ENCODE data around the gene HMG20A.

HMG20A gene

DNA sequence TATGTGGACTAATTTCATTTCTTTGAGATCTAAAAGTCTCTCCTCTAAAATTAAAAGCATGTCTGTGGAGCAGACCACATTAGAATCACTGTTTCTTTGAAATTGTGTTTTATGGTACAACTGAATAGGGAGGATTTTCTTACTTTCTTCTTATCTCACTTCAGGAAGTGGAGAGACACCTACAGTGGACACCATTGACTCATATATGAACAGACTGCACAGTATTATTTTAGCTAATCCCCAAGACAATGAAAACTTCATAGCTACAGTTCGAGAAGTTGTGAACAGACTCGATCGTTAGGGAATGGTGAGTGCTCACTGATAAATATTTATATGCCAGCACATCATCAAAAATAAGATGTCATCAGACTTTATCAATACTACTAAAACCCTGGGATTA lies 58.3 kb downstream of the HMG20A start:
- DNase-seq: no peak

DNA sequence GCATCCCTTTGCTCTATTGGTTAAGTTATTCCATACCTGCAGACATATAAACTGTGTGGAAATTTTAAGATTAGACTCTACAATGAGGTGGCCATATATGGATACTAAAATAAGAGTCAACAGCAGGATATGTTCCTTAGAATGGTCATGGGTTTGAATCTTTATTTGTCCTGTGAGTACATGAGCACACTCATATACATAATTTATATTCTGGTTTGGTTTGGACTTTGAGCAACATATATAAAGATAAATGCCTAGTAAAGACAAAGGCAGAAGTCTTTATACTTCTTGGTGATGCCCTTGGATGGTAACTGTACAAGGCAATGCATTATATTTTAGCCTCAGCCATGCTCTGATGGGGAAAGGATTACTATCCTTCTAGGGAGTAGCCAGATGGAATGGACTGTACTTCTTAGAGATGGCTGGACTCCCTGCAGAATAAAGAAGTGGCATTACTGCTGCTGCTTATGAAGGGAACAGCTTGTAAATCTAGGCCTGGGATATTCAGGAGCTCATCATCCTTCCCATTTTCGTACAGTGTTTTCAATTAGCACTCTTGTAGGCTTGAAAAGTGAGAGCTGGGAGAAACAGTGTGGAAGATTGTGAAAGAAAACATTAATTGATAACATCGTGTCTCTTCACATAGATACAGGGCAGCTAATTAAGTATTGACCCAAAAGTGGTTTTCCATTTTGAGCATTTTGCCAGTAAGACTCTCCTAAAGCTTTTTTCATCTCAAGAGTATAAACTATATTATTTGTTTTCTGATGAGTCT lies 60.4 kb downstream of the HMG20A start:
- peak; percentile 51 for DNase-seq

DNA sequence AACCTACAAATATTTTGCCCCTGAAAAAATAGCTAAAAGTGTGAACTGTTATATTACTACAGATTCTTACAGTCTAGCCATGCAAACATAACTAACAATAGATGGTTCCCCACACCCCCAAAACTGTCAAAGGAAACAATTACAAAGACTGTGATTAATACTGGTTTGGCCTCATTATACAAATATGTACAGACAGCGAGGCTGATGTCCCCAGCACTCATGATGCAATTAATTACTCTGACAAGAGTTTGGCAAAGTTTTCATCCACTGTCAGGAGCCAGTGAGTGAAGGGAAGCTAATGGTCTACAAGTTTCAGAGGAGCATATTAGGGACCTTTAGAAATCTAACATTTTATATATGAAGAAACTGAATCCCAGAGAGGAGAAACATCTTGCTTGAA lies 61.0 kb downstream of the HMG20A start:
- peak; percentile 62 for DNase-seq

DNA sequence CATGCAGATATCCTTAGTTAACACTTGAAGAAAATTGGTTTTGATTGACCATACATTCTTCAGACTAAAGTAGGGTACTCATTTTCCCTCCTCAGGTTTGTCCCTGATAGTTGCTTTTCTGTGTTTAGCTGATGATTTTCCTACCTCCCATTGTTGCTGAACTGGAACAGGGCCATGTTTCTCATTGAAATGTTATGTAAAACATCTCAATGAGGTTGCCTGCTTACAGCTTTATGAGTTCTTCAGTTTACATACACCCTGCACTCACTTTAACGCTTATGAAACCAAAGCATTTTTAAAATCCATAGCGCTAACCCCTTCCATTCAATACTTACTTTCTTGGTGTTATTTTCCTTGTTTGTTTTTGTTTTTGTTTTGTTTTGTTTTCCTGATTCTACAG lies 61.9 kb downstream of the HMG20A start:
- DNase-seq: peak; percentile 12

DNA sequence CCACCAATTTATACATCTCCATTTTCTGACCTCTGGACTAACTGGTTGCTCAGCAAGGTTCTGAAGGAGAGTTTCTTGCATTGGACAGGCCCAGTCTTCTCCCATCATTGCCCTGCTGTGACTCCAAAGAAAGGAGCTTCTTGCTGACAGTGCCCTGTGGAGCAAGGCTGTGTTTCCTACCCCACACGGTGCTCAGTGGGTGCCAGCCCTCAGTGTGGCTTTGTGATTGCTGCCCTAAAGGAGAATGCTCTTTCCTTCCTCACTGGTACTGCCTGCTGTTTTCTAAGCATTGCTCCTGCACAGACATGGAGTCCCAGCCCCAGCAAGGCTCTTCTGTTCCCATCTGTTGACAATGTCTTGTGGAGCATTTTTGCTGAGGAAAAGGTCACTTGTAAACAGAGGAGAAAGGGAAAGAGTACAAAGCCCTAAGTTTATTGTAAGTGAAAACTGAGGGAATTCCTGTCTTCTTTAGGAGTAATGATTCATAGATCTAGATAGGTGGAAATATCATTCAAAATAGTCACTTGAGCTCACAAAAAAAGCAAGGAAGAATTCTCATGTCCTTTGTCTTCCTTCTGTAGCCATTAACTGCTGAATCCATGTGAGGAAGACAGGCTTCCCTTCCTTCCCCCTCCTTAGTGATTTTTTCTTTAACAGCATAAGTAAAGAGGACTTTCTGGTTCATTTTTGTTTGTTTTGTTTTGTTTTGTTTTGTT lies 62.9 kb downstream of the HMG20A start:
- DNase-seq: no peak

DNA sequence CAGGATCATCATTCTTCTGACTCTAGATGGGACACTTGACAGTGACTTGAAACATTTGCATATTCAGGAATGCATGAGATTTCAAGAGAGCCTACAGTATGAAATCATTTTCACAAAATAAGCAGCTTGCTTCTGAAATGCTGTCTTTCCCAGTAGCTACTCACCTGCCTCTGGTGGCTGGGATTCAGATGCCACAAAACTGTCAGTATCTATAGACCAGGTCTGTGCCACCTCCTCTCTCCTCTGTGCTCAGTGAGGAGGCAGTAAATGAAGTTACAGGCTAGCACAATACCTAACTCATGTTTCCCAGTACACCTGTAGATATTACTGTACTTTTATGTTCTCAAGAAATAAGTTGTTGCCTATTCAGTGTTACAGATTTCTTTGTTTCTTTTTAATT lies 64.3 kb downstream of the HMG20A start:
- no peak for DNase-seq

DNA sequence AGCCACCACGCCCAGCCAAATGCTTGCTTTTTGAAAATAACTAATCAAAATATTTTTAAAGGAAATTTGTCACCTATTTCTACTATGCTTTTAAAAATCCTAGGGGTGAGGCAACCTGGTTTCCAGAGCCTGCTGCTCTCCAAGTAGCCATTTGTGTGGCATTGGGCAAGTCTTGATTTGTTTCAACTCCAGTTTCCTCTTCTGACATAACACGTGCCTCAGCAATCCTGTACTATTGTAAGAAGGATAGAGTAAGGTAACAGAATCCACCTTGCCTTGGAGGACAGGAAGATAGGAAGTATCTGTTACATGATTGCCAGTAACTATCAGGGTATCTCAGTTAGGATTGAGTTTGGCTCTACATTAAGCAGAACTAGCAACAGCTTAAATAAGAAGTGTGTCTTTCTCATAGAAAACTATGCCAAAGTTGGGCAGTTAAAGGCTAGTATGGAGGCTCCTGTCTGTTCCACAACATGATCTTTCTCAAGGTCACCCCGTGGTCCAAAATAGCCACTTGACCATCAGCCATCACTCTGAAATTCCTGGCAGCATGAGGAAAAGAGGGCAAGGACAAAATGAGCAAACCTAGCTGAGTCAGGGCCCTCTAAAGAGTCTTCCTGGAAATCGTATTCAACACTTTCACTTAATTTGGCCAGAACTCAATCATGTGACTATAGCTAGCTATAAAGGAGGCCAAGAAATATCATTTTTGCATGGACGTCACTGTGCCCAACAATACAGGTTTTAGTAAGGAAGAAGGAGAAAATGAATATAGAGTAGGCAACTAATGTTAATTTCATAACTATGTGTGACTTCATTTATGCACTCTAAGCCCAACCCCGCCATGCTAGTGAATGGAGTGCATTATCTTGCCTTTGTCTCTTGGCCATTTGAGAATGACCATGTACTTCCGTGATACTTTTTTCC lies 66.1 kb downstream of the HMG20A start:
- no peak for DNase-seq

DNA sequence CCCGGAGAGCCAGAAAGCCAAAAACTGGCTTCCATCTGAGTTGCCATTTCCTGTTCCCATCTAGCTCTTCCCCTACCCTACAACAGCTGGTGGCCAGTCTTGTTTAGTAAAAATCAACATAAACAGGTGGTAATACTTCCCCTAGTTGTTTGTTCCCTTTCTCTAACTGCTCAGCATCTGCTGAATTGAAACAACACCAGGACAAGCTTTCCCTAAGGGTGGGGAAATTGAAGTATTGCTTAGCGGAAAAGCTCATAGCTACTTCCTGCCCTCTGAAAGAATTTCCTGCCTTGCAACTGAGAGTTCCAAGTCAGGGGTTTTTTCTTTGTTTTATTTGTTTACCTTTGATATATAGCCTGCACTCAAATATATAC lies 66.8 kb downstream of the HMG20A start:
- DNase-seq: no peak

DNA sequence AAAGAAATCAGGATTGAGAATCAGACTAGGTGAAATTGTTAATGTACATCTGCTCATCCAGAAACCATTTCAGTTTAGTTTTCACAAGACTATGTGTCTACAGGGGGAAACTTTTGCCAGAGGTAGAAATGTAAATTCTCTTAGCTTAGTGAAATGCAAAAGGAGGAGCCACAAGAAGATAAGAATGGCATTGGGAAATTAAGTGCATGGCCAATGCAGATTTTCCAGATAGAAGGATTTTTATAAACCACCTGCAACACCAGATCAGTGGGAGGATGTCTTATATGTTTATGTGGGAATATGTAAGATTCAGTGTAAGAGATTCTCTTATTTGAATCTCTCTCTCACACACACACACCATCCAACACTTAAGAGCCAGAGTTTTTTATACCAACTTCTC lies 67.2 kb downstream of the HMG20A start:
- no peak for DNase-seq

DNA sequence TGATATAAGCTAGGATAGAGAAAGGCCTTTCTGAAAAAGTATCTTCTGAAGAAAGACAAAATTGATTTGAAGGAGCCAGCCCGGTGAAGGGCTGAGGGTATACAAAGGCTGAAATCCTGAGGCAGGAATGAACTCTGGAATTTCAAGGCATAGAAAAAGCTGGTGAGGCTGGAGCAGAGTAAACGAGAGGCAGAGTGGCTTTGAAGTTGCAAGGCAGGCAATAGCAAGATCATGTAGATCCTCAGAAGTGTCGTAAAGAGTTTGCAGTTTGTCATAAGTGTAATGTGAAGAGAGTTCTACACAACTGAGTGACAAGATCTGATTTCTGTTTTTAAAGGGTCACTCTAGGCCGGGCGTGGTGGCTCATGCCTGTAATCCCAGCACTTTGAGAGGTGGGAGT lies 69.0 kb downstream of the HMG20A start:
- DNase-seq: no peak

DNA sequence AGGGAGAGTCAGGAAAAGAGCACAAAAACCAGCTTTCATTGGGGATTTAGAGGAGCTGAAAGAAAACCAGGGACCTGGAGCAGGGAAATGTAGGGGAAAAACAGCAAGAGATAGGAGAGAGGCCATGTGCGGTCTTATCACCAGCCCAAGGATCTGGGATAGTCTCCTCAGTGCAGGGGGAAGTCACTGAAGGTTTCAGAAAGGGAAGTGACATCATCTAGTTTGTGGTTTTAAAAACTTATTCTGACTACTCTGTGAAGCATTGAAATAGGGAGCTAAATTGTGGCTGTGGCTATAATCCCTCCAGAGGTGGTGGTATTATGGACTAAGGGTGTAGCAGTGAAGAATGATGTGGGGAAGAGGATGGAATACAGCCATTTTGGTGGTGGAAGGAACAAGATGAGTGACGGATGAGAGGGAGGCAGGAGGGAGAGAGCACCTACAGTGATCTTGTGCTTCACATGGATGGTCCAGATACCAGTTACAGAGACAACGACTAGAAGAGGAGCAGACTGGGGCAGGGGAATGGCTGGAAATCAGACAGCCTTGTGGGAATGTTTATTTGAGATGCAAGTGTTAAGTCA lies 72.7 kb downstream of the HMG20A start:
- no peak for DNase-seq

DNA sequence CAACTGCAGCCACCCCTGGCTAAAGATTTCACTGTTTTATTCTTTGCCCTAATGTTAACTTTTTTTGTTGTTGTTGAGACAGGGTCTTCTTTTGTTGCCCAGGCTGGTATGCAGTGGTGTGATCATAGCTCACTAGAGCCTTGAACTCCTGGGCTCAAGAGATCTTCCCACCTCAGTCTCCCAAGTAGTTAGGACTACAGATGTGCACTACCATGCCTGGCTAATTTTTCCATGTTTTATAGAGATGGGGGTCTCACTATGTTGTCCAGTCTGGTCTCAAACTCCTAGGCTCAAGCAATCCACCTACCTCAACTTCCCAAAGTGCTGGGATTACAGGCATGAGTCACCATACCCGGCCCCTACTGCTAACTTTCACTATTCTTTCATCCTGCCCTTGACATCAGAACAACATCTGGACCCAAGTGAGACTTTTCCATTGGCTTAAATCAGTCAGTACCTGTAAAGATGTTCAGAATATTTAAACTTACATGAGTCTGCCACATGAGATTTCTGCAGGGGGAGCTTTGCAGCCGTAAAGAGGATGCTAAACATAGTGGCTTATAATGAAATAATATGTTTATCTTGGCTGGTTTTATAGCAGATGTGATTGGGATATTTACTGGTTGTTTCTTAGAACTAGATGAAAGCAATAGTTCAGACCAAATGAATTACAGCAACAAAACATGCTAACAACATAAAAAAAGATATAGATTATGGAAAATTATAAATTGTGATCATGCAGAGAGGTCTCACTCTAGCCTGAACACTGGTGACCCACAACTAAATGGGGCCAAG lies 73.6 kb downstream of the HMG20A start:
- no peak for DNase-seq

DNA sequence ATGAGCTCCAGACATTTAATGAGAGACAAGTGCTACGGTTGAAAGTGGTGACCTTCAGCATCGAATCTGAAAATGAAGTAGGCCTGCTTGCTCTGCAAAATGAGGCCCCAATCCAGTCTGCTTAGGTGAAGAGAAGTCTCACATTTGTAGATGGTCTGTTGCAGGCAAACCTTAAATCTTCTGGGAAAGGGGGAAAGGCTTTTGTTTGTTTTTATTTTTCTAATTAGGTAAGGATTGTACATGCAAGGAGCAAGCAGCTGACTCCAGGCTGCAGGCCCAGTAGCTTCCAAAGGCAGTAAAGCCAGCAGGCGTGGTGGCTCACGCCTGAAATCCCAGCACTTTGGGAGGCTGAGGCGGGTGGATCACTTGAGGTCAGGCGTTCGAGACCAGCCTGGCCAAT lies 74.3 kb downstream of the HMG20A start:
- no peak for DNase-seq

DNA sequence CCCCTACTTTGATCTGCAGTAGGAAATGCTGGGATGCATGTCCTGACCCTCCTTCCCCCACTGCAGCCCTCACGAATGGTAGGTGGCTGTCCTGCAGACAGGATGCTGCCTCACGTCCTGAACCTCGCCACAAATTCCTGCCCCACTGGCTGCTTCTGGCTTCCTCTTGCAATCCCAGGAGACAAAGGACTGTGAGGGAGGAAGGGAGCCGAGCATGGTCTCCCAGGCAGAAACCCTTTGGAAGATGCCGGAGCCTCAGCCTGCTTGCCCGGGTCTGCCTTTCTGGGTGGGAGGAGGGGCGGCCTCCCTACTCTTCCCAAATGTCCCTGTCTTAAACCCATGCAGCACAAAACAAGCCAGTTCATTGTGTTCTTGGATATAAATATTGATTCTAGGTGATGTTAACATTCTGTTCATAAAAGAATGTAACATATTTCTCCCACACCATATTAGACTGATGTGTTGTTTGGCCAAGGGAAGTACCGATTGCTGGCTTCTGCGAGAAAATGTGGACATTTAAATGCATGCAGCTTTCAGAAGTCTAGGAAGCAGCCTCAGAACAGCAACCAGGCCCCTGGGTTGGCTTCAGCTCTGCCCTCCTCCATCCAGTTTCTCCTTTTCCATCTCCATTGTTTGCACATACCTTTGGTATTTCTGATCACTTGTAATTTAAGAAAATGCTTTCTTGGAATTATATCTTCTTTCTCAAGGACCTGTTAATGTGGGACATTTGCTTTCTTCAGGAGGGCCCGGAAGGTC lies 75.3 kb downstream of the HMG20A start:
- DNase-seq: no peak

DNA sequence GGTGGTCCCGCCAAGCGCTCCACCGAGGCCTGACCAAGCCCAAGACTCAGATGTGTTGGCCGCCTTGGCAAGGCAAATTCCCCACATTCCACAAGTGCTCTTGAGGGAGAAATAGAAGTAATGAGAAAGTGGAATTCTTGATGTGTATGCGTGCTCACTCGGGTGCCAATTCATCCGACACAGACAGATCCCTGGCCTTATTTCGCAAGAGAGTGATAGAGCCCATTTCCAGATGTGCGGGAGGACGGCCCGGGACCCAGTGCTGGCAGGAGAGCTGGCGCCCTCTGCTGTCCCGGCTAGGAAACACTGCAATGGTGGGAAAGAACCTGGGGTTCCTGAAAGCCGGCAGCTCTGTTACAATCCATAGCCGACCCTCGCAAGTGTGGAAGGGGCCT lies 76.0 kb downstream of the HMG20A start:
- no peak for DNase-seq

DNA sequence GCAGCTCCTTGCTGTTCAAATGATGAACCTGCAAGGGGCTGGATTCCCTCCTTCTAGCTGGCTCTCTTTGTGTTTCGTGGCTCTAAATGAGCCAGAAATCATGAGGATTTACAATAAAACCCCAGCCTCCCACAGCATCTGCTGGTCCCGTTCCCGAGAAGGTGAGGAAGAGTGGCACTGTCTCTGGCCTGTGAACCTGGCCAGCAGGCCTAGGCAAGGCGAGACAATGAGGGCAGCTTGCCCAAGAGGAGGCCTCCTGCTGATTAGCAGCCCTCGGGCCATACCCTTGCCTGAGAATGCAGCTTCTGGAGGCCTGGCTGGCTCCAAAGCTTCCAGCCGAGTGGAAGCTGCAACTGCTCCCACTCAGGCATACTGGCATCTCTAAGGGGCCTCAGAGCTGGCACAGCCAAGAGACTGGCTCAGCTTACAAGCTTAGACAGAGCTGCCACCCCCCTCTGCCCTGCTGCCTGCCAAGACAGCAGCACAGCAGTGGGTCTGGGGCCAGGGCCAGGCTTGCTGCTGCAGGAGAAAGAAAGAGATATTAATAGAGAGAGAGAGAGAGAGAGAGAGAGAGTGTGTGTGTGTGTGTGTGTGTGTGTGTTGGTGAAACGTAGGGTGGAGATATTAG lies 76.5 kb downstream of the HMG20A start:
- DNase-seq: peak; percentile 90

DNA sequence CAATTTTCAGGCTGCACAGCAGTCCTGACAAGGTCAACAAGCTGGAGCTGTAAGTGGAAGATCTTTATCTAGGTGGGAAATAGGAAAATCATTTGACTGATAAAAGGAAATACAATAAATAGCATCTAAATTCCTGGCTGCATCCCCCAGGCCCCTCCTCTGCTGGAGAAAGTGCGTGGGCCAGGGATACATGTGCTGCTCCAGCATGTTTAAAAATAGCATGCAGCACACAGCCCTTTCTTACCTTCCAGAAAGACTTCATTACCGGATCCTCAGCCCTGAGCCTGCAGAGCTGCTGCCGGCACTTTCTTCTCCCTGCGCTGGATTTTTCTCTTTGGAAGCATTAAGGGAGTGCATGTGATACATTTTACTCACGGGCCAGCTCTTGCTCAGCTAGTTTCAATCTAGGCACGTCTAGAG lies 77.3 kb downstream of the HMG20A start:
- DNase-seq: peak; percentile 48

DNA sequence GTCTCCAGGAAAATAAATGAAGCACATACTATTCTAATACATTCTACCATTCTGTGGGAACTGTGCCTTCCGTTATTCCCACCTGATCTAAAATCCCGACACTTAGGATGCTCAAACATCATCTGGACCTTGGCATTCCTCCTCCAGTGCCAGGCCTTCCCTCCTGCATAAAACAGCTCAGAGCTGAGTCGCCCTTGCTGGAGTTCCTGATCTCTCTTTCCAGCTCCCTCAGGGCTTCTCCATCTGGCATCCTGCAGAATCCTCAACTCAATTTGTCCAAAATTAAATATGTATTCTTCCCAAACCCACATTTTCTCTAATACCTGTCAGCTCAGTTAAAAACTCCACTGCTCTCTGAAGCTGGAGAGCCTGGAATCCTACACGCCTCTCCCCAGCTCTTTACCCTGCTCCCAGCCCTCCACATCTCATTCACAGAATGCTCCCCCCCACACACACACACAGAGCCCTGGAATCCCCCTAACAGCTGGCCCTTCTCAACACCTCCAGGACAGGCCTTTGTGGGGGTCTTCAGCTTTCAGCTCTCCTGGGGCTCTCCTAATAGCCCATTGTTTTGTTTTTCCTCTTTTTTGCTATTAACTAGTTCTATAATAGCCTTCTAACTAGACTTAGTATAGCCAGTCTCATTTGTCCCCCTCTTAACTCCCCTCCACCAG lies 78.5 kb downstream of the HMG20A start:
- DNase-seq: no peak

DNA sequence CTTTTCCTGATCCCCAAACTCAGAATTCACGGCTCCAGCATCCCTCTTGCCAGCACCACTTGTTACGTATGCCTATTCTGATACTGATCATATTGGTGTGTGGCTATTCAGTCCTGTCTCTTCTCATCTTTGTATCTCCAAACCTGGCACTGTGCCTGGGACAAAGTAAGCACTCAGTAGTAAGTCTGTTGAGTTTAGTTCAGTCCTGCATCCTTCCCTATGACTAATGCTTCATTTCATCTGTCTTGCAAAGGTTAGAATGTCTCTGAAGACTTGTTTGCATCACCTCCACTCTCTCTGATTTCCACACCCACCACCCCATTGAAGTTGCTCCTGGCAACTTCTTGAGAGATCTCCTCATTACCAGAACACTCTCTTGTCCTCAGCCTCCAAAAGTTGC lies 80.3 kb downstream of the HMG20A start:
- DNase-seq: no peak

DNA sequence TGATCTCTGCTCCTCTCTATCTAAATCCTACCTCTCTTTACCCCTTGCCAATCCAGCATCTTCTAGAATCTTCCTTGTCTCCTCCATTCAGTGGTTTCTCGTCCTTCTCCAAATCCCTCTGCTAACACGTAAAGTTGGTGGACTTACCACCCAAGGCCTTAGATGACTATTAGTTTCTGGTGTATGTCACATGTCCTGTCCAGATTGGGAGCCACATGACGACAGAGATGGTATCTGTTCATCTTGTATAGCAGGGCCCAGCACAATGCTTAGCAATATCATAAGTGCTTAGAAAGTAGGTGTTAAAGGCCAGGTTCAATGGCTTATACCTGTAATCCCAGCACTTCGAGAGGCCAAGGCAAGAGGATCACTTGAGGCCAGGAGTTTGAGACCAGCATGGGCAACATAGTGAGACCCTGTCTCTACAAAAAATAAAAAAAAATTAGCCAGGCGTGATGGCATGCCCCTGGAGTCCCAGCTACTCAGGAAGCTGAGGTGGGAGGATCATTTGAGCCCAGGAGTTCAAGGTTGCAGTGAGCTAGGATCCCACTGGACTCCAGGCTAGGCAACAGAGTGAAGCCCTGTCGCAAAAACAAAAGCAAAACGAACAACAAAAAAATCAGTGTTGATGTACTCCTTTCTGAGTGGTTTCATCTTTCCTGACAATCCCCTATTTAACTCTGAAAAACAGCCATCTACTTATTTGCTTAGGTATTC lies 81.8 kb downstream of the HMG20A start:
- no peak for DNase-seq

Data from retina (tissue), 1 donor.